ENCODE results near the gene TCP10L. TPM values are rescaled to one million over a fixed set of nuclear protein-coding genes. Genes with fewer than 3 reads are reported as not detected.

TCP10L gene
- polyA plus RNA-seq, 1 experiment: 0.12 TPM

DNA sequence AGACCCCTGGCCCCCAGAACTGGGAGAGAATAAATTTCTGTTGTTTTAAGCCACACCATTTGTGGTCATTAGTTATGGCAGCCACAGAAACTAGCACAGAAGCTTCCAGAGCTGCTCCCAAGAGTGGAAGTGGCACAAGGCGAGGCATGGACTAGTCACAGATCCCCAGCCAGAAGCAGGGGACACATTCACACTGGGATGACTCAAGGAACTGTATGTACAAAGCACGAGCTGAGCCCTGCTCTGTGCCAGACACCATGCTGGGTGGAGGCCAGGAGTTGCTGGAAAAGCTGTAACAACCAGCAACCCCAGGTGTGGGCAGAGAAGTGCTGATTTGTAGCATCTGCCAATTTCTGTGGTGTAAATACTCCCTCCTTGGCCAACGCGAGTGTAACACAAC lies 55.6 kb downstream of the TCP10L start:
- POLR2A ChIA-PET: no interaction called here
- TF ChIP-seq, protein P1, sequence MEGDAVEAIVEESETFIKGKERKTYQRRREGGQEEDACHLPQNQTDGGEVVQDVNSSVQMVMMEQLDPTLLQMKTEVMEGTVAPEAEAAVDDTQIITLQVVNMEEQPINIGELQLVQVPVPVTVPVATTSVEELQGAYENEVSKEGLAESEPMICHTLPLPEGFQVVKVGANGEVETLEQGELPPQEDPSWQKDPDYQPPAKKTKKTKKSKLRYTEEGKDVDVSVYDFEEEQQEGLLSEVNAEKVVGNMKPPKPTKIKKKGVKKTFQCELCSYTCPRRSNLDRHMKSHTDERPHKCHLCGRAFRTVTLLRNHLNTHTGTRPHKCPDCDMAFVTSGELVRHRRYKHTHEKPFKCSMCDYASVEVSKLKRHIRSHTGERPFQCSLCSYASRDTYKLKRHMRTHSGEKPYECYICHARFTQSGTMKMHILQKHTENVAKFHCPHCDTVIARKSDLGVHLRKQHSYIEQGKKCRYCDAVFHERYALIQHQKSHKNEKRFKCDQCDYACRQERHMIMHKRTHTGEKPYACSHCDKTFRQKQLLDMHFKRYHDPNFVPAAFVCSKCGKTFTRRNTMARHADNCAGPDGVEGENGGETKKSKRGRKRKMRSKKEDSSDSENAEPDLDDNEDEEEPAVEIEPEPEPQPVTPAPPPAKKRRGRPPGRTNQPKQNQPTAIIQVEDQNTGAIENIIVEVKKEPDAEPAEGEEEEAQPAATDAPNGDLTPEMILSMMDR (IDR thresholded peaks at IDR 0.05; ENCODE audit: low read depth, low read length): no peak
- DNase-seq (ENCODE audit: low read depth, low spot score): no peak
- peaks cover 5% of the 10 kb centered on the region; the same call in 1 of the 2 replicates for H3K9me3 ChIP-seq (ENCODE audit: control insufficient read depth, insufficient read depth, low read length)
- no peaks in the 10 kb centered on the region for H3K27me3 ChIP-seq (ENCODE audit: control insufficient read depth, insufficient read depth, low read length)
- CTCF ChIA-PET: no interaction called here
- H3K27ac ChIP-seq (ENCODE audit: low read depth, low read length): no peak overlapping the region
- H3K4me3 ChIP-seq (ENCODE audit: low read depth, low read length): no peak overlapping the region

DNA sequence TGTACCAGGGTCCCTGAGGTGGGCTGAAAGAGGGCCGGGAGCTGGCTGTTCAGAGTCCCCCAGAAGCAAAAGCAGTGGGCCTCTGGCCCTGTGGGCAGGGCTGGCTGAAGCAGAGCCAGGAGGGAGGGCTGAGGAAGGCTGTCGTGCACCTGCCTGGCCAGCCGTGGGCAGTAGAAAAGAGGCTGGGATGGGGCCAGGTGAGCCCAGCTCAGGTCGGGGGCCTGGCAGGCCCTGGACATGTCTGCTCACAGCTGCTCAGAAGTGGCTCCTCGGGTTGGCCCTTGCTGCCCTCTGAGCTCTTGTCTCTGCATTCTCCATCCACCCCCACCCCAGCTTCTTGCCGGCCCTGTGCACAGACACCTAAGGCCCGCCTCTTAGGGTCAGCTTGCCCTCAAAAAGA lies 60.0 kb downstream of the TCP10L start:
- H3K4me3 ChIP-seq (ENCODE audit: low read depth, low read length): no peak overlapping the region
- TF ChIP-seq, protein P1 (IDR thresholded peaks at IDR 0.05; ENCODE audit: low read depth, low read length): no peak
- CTCF ChIA-PET: interaction anchor here (2.1 kb wide), 1 partner anchor 76 kb away, joined by 7 read pairs; no protein-coding TSS in a partner anchor
- peaks cover 1% of the 10 kb centered on the region; the same call in 1 of the 2 replicates for H3K9me3 ChIP-seq (ENCODE audit: control insufficient read depth, insufficient read depth, low read length)
- H3K27ac ChIP-seq (ENCODE audit: low read depth, low read length): peak overlapping the region; percentile 11
- DNase-seq (ENCODE audit: low read depth, low spot score): no peak
- H3K27me3 ChIP-seq (ENCODE audit: control insufficient read depth, insufficient read depth, low read length): no peaks in the 10 kb centered on the region
- POLR2A ChIA-PET: interaction anchor here (0.7 kb wide), 1 partner anchor 55 kb away, joined by 3 read pairs; no protein-coding TSS in a partner anchor

GRCh38 chr21:32523988-32524719 lies 61.2 kb downstream of the TCP10L start:
- Histone ChIP-seq H3K4me3 (ENCODE audit: low read depth, low read length) (no peak overlapping the region), H3K9me3 (ENCODE audit: control insufficient read depth, insufficient read depth, low read length) (peaks cover 6% of the 10 kb centered on the region; the same call in 1 of the 2 replicates), H3K27me3 (ENCODE audit: control insufficient read depth, insufficient read depth, low read length) (no peaks in the 10 kb centered on the region), H3K27ac (ENCODE audit: low read depth, low read length) (peak overlapping the region; percentile 65)
- no peak for DNase-seq (ENCODE audit: low read depth, low spot score)
- ChIA-PET CTCF (interaction anchor here (0.9 to 2.1 kb wide), 3 partner anchors 45 to 121 kb away, joined by 3 to 7 read pairs (median 6); no protein-coding TSS in a partner anchor), POLR2A (interaction anchor here (0.7 kb wide), 1 partner anchor 56 kb away, joined by 3 read pairs; no protein-coding TSS in a partner anchor)
- TF ChIP-seq, protein P1 (IDR thresholded peaks at IDR 0.05; ENCODE audit: low read depth, low read length): no peak

Small RNAs within 50 kb of the gene (small RNA-seq; reads per million reads assigned to genes)
- not detected for gene RF00438 (ENCODE audit: insufficient read length, low read depth)
- gene RNA5SP490 (ENCODE audit: insufficient read length, low read depth): not detected

Other genes starting within 250 kb of the TCP10L start
- gene URB1, start 192.5 kb downstream of the TCP10L start, polyA plus RNA-seq (2011; rRNA removed): 7.6 and 7.7 TPM in 2 replicates
- 2.8 and 5.7 TPM in 2 replicates for gene EVA1C, start 172.8 kb downstream of the TCP10L start, polyA plus RNA-seq (2011; rRNA removed)
- 18.6 and 21.2 TPM in 2 replicates for gene CFAP298, start 26.9 kb upstream of the TCP10L start, polyA plus RNA-seq (2011; rRNA removed)
- 5.6 and 7.3 TPM in 2 replicates for gene SYNJ1, start 142.5 kb upstream of the TCP10L start, polyA plus RNA-seq (2011; rRNA removed)
- gene PAXBP1, start 186.2 kb upstream of the TCP10L start, polyA plus RNA-seq (2011; rRNA removed): 21.6 and 30.3 TPM in 2 replicates